Kidney glomerular epithelial cell (primary cell): ENCODE results near the gene UBE2S.
"Not testable (repeated sequence)": the region's sequence is repeated elsewhere in the genome, so short reads cannot be mapped to it uniquely, and the experiment has no call there.

ENCODE experiments used
- DNase-seq: peaks from one replicate; lab custom pipeline; 2025; lab: John Stamatoyannopoulos, UW

Gene UBE2S

DNA sequence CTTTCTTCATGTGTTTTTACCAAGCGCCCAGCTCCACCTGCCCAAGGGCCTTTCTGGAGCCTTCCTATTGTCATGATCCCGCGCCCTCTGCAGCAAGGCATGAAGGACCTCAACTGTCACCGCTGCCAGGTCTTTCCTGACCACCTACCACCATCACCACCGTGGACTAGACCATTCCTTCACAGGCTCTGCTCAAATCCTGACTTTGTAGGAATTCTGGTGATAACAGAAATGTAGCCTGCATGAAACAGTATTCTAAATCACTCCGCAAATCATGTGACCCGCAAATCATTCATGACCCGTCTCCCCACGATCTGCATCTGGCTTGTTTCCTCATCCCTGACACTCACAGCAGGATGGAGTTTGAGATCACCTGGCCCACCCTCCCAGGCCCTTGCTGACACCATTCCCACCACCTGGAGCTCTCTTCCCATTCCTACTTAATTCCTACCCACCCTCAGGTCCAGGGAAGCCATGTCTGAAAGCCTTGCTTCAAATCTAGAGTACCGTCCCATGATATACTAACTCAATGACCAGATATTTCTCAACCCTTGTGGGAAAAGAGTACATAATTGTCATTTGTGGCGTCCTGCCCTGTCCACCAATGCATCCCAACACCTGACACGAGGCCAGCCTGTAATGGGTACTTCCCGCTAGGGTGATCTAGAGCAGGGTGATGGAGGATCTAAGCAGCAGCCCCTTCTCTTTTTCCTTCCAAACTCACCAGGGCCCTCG lies 1.3 kb downstream of the UBE2S start:
- DNase-seq = no peak

DNA sequence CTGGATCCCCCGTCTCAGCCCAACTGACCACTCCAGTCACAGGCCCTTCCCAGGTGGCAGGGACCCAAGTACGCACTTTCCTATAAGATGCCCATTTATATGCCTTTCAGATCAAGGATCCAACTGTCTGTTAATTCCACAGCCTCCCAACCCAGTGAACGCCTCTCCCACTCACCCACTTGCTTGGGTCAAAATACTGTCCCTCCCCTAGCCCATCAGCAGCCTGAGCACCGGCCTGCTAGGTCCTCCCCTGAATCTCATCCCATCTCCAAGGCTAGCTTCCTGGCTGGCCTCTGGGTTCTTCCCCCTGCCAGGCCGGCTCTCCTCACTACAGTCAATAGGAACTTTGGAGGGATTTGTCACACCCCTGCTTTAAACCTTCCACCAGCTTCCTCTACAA lies 1.9 kb downstream of the UBE2S start:
- no peak for DNase-seq

DNA sequence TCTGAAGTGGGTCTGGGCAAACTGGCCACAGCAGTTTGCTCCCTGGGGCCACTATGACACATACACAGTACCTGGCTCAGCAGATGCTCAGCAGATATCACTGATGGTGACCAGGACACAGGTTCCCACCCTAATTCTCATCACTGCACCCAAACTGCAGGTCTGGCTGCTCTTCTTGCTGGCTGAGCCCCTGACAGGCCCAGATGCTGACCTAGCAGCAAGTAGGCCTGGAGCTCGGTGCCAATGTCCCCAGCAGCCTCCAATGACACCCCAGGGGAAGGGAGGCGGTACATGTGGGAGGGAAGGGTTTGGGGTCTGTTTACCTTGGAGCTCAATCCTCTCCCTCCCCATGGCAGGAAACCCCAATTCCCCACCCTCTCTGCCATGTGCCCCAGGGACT lies 5.1 kb downstream of the UBE2S start:
- no peak for DNase-seq

DNA sequence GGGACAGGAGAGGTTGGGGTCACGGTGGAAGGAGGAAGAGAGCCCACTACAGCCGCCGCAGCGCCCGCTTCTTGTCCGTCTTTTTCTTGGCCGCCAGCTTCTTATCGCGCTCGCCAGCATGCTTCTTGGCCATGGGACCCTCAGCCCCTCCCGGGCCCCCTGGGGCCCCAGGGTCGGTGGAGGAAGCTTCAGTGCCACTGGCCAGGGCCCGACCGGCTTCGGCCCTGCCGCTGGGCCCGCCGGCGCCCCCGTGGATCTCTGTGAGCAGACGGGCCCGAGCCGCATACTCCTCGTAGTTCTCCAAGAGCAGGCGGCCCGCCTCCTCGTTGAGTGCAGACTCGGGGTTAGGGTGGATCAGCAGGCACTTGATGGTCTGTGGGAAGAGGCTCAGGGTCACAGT lies 6.2 kb downstream of the UBE2S start:
- DNase-seq = not testable (repeated sequence)

DNA sequence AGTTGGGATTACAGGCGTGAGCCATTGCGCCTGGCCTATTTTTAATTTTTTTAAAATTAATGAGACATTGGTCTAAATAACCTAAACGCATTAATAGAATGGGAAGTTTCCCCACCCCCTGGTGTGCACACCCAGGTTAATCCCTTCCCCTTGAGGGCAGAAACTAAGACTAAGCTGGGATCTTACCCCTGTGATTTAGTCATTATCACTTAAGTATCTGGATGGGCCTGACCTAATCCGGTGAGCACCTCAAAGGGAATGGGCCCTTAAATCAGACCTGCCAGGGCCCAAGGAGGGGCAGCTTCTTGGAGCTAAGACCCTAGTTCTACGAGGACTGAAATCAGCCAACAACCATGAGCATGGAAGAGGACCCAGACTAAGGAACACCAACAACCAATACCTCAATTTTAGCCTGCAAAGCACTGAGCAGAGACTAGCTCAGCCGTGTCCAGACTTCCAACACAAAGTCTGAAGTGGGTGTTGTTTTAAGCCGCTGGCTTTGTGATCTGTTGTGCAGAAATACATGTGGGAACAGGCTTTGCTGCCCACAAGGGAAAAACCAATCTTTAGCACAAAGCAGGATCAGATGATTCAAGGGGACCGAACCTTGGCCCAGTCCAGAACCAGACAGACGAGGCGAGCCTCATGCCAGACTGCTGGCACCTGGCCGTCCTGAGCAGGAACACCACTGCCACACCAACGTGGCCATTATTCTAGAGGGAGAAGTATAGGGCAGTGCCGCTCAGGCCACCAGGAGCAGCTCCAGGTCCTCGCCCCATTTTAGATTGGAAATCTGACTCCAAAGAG lies 7.1 kb downstream of the UBE2S start:
- DNase-seq = no peak

DNA sequence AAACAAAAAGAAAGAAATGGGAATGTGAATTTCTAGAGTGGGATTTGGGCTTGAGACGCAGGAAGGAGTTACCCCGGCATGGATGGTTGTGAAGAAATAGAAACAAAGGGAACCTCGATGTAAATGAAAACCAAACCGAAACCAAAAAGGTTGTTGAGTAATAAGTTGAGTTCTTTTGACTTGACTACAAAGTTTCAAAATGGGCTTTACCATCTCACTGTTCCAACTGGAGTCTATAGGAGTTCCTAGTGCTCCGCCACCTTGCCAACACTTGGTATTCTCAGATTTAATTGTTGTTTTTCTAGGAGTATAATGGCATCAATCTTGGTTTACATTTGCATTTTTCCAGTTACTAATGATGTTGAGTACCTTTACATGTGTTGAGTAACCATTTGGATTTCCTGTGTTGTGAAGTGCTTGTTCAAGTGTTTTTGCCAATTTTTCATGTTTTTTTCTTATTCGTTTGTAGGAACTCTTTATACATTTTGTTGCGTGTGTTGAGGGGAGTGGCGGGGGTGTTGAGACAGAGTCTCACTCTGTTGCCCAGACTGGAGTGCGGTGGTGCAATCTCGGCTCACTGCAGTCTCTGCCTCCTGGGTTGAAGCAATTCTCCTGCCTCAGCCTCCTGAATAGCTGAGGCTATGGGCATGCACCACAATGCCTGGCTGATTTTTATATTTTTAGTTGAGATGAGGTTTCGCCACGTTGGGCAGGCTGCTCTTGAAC lies 9.2 kb downstream of the UBE2S start:
- DNase-seq = no peak

DNA sequence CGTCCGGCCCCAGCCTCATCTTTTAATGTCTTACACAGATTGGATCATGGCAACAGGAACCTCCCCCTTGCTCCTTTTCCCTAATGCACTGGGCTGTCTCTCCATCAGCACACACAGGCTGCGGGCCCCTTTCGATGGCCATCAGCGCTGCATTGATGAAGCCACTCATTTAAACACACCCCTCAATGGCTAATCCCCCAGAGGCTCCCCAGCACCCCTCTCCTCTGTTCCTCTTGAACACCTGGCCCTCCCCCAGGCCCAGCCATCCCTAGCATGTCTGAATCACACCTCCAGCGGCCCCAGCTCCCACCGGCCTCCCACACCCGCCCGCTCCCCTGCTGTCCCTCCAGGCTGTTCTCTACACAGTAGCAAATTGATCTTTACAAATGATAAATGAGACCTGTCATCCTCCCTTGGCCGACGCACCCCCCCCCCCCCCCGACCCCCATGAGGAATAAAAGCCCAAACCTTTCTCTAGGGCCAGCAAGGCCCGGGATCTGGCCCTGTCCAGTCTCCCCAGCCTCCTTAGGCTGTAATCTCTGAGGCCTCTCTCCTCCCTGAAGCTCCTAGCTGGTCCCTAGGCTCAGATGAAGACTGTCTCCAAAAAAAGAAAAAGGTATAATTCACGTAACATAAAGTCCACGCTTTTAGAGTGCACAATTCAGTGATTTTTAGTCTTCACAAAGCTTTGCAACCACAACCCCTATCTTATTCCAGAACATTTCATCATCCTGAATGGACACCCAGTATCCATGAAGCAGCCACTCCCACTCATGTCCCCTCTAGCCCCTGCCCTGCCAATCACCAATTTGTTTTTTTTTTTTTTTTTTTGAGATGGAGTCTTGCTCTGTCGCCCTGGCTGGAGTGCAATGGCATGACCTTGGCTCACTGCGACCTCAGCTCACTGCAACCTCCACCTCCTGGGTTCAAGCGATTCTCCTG lies 14.5 kb downstream of the UBE2S start:
- peak; percentile 41 for DNase-seq

DNA sequence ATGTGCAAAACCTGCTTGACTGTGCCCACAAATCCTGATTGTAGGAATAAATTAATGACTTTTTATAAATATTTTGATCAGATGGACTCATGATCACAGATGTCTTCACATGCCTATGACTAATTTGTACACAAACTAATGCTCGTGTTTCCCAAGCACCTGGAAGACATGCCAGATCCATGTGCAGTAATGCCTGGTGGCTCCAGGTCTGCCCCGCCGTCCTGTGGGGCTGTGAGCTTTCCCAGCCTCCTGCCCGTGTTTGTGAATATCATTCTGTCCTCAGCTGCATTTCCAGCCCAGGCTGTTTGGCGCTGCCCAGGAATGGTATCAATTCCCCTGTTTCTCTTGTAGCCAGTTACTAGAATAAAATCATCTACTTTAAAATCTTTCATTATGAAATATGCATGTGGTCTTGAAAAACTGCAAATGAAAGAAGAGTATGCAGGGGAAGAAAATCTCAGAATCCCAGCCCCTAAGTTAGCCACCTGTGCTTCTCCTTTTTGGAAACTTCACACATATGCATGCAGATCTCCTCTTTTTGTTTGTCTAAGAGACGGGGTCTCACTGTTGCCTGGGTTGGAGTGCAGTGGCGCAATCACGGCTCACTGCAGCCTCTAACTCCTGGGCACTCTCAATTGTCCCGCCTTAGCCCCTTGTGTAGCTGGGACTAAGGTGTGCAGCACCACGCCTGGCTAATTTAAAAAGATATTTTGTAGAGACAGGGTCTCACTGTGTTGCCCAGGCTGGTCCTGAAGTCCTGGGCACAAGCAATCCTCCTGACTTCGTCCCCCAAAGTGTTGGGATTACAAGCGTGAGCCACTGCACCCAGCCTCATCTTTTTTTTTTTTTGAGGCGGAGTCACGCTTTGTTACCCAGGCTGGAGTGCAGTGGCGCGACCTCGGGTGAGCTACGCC lies 15.6 kb downstream of the UBE2S start:
- no peak for DNase-seq

DNA sequence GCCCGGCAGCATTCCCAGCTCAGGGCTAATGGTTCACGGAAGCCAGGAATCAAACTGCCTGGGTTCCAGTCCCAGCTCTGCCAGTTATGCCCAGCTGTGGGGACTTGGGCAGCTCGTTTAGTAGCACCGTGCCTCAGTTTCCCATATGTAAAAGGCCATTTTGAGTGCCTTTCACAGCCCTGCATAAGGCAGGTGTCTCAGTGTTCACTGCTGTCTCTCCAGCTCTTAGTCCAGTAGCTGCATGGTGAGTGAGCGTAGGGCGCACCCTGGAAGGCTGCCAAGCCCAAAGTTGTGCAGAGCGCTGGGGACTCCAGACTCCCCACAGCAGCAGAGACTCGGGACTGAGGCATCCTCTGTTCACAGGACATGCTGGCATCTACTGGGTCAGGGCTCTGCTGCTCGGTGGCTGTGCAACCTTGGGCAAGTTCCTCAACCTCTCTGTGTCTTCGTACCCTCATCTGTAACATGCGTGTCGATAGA lies 16.4 kb downstream of the UBE2S start:
- no peak for DNase-seq

DNA sequence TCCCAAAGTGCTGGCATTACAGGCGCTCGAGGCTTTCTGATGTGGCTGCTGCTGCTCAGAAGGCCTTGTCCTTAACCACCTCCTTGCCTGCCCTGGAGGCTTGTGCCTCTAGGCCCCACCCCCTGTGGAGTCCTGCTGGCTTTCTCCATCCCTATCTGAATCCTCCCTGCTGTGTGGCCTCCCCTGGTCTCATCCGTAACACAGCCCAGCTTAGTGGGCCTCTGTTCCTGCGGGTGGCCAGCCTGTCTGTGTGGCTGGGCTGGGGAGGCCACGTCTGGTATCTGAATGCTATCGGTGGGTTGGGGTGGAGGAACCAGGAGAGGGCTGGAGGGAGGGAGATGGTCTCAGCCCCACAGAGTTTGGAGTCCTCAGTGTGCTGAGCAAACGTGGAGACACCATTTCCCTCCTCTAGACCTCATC lies 17.1 kb downstream of the UBE2S start:
- DNase-seq = no peak

DNA sequence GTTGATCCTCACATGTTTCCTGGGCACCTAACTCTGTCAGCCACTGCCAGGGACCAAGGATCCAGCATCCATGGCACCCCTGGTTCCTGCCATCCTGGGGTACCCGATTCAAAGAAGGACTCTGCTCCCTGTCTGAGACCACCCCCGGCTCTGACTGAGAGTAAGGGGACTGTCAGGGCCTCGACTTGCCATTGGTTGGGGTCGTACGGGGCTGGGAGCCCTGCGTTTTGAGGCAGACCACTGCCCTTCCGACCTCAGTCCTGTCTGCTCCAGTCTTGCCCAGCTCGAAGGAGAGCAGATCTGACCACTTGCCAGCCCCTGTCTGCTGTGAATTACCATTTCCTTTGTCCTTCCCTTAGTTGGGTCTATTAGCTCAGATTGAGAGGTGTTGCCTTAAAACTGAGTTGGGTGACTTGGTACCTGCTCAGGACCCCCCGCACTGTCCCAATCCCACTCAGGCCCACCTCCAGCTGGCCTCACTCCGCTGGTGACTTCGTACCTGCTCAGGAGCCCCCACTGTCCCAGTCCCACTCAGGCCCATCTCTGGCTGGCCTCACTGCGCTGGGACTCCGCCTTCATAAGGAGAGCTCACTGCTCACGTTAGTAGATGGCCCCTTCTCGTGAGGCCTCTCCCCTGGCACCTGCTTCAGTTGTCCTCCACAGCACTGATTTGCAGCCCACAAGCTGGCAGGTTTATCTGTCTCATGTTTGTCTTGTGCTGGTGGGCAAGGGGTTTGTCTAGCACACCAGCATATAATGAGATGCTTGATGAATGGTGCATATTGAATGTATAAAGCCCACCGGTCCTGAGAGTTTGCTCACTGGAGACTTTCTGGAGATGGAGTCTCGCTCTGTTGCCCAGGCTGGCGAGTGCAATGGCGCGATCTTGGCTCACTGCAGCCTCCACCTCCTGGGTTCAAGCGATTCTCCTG lies 17.9 kb downstream of the UBE2S start:
- DNase-seq = no peak

DNA sequence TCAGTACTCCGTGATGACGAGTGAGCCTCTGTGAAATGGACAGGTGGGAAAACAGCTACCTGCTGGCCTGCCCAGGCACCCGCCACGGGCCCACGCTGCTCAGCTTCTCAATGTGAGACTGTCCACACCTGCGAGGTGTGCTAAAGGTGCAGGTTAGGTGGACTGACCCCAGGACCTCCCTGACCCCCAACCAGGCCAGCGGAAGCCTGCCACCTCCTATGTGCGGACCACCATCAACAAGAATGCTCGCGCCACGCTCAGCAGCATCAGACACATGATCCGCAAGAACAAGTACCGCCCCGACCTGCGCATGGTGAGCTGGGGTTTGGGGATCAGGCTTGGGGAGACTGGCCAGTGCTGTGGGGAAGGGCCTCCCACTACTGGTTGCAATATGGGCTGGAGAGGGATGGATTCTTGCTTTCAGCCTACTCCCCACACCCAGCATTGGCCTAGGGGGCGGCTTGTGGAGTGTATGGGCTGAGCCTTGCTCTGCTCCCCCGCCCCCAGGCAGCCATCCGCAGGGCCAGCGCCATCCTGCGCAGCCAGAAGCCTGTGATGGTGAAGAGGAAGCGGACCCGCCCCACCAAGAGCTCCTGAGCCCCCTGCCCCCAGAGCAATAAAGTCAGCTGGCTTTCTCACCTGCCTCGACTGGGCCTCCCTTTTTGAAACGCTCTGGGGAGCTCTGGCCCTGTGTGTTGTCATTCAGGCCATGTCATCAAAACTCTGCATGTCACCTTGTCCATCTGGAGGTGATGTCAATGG lies 19.7 kb downstream of the UBE2S start:
- DNase-seq = no peak

DNA sequence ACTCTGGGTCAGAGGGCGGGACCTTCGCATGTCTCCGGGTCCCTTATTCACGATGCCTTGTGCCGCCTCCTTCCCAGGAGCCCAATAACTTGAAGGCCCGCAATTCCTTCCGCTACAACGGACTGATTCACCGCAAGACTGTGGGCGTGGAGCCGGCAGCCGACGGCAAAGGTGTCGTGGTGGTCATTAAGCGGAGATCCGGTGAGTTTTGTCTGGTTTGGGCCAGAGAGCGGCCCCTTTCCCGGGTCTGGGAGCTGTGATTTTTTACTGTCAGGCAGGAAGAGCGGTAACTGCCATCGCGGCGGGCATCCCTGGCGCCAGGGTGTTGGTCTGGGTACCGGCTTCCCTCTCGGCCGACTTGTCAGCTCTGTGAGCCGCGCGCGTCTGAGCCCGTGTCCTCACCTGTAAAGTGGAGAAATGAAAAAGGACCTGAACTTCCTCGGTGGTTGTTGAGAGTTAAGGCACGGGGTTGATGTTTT lies 21.1 kb downstream of the UBE2S start:
- no peak for DNase-seq

DNA sequence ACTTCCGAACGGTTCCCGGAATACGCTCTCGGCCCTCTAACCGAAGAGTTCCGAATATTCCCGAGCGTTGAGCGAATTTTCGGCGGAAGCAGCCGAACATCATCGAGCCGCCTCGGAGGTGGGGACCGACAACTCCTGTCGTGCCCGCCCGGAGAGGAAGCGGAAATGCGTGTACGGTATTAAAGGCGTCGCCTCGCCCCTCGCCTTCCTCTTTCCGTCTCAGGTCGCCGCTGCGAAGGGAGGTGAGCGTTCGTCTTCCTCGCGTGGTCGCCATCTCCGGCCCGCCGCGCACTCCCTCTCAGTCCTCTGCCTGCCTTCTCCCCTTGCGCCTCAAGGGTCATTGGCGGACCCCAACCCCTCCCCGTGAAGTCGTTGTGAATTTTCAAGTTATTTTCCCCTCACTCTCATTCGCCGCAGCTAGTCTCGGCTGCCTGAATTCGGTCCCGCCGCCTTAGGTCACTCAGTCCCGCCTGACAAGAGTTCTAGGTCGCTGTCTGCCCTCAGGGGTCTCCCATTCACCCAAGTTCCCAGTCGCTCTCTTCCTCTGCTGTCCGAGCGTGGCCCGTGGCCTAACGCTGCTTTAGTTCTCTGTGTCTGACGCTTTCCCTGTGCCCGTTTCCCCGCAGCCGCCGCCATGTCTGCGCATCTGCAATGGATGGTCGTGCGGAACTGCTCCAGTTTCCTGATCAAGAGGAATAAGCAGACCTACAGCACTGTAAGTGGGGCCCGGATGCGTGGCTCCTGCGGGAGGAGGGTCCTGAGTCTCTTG lies 21.7 kb downstream of the UBE2S start, which contains the start of gene RPL28:
Gene RPL28 (plus strand): TSS at position 209 of the 769 bp plus-strand sequence. CDS start 426 bp downstream, at position 635.
- DNase-seq = peak; percentile 98

DNA sequence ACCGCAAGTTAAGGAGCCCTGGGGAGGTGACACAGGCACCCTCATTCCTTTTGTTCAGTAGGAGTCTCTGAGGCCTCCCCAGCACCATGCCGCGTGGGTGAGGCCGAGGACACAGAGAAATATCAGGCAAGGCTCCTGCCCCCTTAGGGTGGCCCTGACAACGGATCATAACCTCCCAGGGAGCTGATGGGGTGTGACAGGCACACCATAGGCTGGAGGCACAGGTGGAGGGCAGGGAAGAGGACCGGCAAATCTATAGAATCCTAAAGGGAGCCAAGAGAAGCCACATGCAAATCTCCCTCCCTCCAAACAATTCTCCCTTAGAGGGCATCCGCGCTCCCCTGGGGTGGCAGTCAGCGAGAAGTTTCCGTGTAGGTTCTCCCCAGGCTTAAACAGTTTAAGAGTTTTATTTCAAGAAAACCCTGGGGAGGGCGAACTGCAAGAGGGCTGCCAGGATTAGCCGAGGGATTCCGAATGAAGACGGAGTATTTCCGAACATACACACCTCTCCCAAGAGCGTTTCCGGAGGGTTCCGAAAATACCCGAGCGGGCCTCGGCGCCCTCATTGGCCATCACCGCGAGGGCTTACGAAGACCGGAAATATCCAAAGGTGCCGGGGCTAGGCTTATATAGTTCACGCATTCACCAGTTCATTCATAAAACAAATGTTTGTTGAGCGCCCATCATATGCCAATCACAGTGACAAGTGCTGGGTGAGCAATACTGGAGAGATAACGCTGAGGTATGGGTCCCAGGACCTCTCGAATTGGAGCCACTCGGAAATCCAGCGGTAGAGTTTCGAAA lies 22.5 kb downstream of the UBE2S start:
- peak; percentile 98 for DNase-seq

DNA sequence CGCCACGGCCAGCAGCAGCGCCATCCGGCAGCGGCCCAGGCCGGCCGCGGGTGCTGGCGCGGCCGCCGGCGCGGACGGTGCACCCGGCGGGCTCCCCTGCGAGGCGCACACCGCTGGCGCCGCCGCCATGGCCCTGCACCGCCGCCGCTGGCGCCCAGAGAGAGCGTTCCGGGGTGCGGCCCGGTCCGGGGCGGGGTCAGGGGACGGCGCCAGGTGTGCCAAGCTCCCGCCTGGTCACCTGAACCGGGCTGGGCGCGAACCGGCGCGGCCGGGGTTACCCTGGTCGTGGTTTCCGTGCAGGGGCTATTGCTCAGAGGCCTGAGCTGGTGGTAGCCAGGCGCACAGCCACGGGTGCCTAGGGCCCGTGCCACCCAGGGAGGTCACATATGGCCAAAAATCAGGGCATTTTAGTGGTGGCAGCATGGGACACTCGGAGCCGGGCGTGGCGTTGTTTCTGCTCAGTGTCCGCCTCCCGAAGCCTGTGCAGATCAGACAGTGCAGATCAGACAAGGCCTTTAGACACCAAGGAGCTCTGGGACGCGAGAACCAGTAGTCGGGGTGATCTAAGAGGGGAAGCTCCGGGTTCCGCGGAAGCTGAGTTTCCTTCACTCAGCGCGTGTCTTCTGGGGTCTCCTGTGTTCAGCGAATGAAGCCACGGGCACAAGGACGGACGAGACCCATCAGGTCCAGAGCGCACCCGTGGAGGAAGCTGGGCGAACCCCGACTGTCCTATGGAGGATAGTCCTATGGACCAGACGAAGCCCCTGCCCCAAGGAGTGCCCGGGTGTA lies 23.3 kb downstream of the UBE2S start, which contains the start of gene TMEM238:
Gene TMEM238 (minus strand): TSS at position 162 of the 789 bp plus-strand sequence. CDS start 33 bp downstream, at position 129.
- no peak for DNase-seq
